Fibroblast of lung (primary cell): ENCODE measurements around the gene RPH3AL. TPM values are rescaled to one million over a fixed set of nuclear protein-coding genes. Genes with fewer than 3 reads are reported as not detected.

Source experiments
- DNase-seq, 2 donors: peaks; one replicate each; pipeline versions ENCODE4 v3.0.0 to v3.0.0-alpha.2; 2010; ENCODE audit warnings: low read depth in 2 of 2
- H2AFZ ChIP-seq: 2 replicates; pipeline ENCODE4 v1.5.1; 2012; ENCODE audit warnings: low read length, control low read depth, inconsistent platforms
- H3K27ac ChIP-seq: 2 replicates; pipeline ENCODE4 v1.5.1; 2011; ENCODE audit warnings: low read length, control low read depth; ENCODE audit not compliant: insufficient read depth
- H3K27me3 ChIP-seq: 2 replicates; pipeline ENCODE4 v1.5.1; 2011; ENCODE audit warnings: mild to moderate bottlenecking, low read length; ENCODE audit not compliant: control insufficient read depth, insufficient read depth
- H3K36me3 ChIP-seq: 2 replicates; pipeline ENCODE4 v1.5.1; 2011; ENCODE audit warnings: low read length; ENCODE audit not compliant: control insufficient read depth, insufficient read depth
- H3K4me1 ChIP-seq: 2 replicates; pipeline ENCODE4 v1.5.1; 2011; ENCODE audit warnings: low read length; ENCODE audit not compliant: control insufficient read depth, insufficient read depth; ENCODE audit errors: extremely low read depth
- H3K4me2 ChIP-seq: 2 replicates; pipeline ENCODE4 v1.5.1; 2011; ENCODE audit warnings: low read length, control low read depth; ENCODE audit not compliant: insufficient read depth; ENCODE audit errors: extremely low read depth
- H3K4me3 ChIP-seq, 4 experiments: fragments of 200-600 bp in 1 of 4; sonication (generic) in 1 of 4; replicated peaks in 1 of 4; 2 replicates each; pipeline ENCODE4 v1.5.1; 2011 to 2016; ENCODE audit warnings: low read length in 4 of 4, low read depth in 3 of 4, mild to moderate bottlenecking in 3 of 4, control low read depth in 2 of 4, inconsistent platforms in 1 of 4, mixed read lengths in 1 of 4; ENCODE audit not compliant: insufficient read depth in 1 of 4; ENCODE audit errors: control extremely low read depth in 1 of 4
- H3K79me2 ChIP-seq: 2 replicates; pipeline ENCODE4 v1.5.1; 2012; ENCODE audit warnings: mild to moderate bottlenecking, low read length, inconsistent platforms; ENCODE audit not compliant: control insufficient read depth, insufficient read depth
- H3K9ac ChIP-seq: 2 replicates; pipeline ENCODE4 v1.5.1; 2011; ENCODE audit warnings: mild to moderate bottlenecking, low read length, control low read depth; ENCODE audit not compliant: insufficient read depth
- H3K9me3 ChIP-seq: 2 replicates; pipeline ENCODE4 v1.5.1; 2012; ENCODE audit warnings: low read depth, low read length; ENCODE audit not compliant: control insufficient read depth, insufficient read depth
- H4K20me1 ChIP-seq: 2 replicates; pipeline ENCODE4 v1.5.1; 2011; ENCODE audit warnings: low read length; ENCODE audit not compliant: control insufficient read depth, insufficient read depth; ENCODE audit errors: extremely low read depth
- CTCF ChIP-seq, 2 donors: IDR thresholded peaks in 1 of 2; conservative IDR thresholded peaks in 1 of 2; 1 replicate in 1 of 2; 2 replicates in 1 of 2; pipeline ENCODE4 v1.5.1; 2011 to 2012; ENCODE audit warnings: low read length in 2 of 2, control low read depth in 1 of 2, inconsistent platforms in 1 of 2, low read depth in 1 of 2, mild to moderate bottlenecking in 1 of 2
- EZH2 ChIP-seq: IDR thresholded peaks from 2 replicates; pipeline ENCODE4 v1.5.1; 2012; ENCODE audit warnings: low read length, control low read depth, mild to moderate bottlenecking; ENCODE audit errors: missing control alignments
- polyA plus RNA-seq, 2 donors: library from polyadenylated mRNA; depleted of rRNA in 1 of 2; stranded (reverse) in 1 of 2; unstranded in 1 of 2; fragments of >200 nt; gene quantifications; 2 replicates each; pipeline ENCODE4 v1.2.1, GENCODE V29; 2011 to 2012; ENCODE audit warnings: missing spikeins in 1 of 2
- total RNA-seq: library from RNA; depleted of rRNA; stranded (reverse); fragments of >200 nt; gene quantifications from 2 replicates; pipeline ENCODE4 v1.2.1, GENCODE V29; 2014

The RPH3AL gene
- total and polyA plus RNA-seq, 2 donors (not counting 1 experiment from before 2014, with no cell fraction given) = 0.49 to 3.0 TPM

- no peak overlapping the region for H3K9ac ChIP-seq
- TF ChIP-seq CTCF (conservative IDR thresholded peaks at IDR 0.05 in 1 of 2, IDR thresholded peaks at IDR 0.05 in 1 of 2; ENCODE audit: low read depth in 1 of 2, low read length in 2 of 2) = no peak
- TF ChIP-seq EZH2 = no peak
- H3K4me2 ChIP-seq = no peak overlapping the region
- no peak overlapping the region for H3K27ac ChIP-seq
- no peaks in the 10 kb centered on the region for H3K27me3 ChIP-seq
- DNase-seq = no peak
- no peaks in the 10 kb centered on the region for H3K9me3 ChIP-seq
- H3K79me2 ChIP-seq = no peaks in the 10 kb centered on the region
- no peaks in the 10 kb centered on the region for H4K20me1 ChIP-seq
- H3K4me3 ChIP-seq = no peak overlapping the region
- no peaks in the 10 kb centered on the region for H3K36me3 ChIP-seq
- no peaks in the 10 kb centered on the region for H3K4me1 ChIP-seq
- no peak overlapping the region for H2AFZ ChIP-seq
Measured at GRCh38 chr17:327971-328370, 24.6 kb downstream of the RPH3AL start.

GRCh38 chr17:327296-327695 lies 25.3 kb downstream of the RPH3AL start:
- Histone ChIP-seq H3K27me3 (peaks cover under 1% of the 10 kb centered on the region), H3K4me1 (no peaks in the 10 kb centered on the region), H3K4me2 (no peak overlapping the region), H4K20me1 (no peaks in the 10 kb centered on the region), H3K36me3 (no peaks in the 10 kb centered on the region), H3K79me2 (no peaks in the 10 kb centered on the region), H3K9ac (no peak overlapping the region), H3K9me3 (no peaks in the 10 kb centered on the region), H3K27ac (no peak overlapping the region), H3K4me3 (no peak overlapping the region), H2AFZ (no peak overlapping the region)
- TF ChIP-seq EZH2 = no peak
- TF ChIP-seq CTCF (conservative IDR thresholded peaks at IDR 0.05 in 1 of 2, IDR thresholded peaks at IDR 0.05 in 1 of 2; ENCODE audit: low read depth in 1 of 2, low read length in 2 of 2) = no peak
- no peak for DNase-seq

- no peak for DNase-seq
- no peak overlapping the region for H3K27ac ChIP-seq
- H3K4me2 ChIP-seq = no peak overlapping the region
- no peaks in the 10 kb centered on the region for H3K79me2 ChIP-seq
- no peak overlapping the region for H3K9ac ChIP-seq
- no peak overlapping the region for H3K4me3 ChIP-seq
- H3K9me3 ChIP-seq = no peaks in the 10 kb centered on the region
- TF ChIP-seq CTCF (conservative IDR thresholded peaks at IDR 0.05 in 1 of 2, IDR thresholded peaks at IDR 0.05 in 1 of 2; ENCODE audit: low read depth in 1 of 2, low read length in 2 of 2) (no peak), EZH2 (no peak)
- H4K20me1 ChIP-seq = no peaks in the 10 kb centered on the region
- H3K4me1 ChIP-seq = no peaks in the 10 kb centered on the region
- H2AFZ ChIP-seq = no peak overlapping the region
- no peaks in the 10 kb centered on the region for H3K36me3 ChIP-seq
- peaks cover 3% of the 10 kb centered on the region for H3K27me3 ChIP-seq
Measured at GRCh38 chr17:326010-326621, 26.5 kb downstream of the RPH3AL start.
